Measurements from ENCODE around the gene PIEZO1. TPM values are rescaled to one million over a fixed set of nuclear protein-coding genes. Genes with fewer than 3 reads are reported as not detected.

Gene PIEZO1
- total RNA-seq, 1 experiment from 2014 or later: 71.1 TPM

GRCh38 chr16:88763502-88764053 is 21.4 kb downstream of the PIEZO1 start:
- Histone ChIP-seq H3T11ph (ENCODE audit: low read length) (no peak overlapping the region), H3K56ac (ENCODE audit: insufficient read length, low read depth, low read length) (no peak overlapping the region), H3K4me1 (ENCODE audit: insufficient read depth, low read length) (peaks cover 8% of the 10 kb centered on the region; the same call in 1 of the 2 replicates), H2BK12ac (ENCODE audit: insufficient read length, low read depth, low read length) (peak overlapping the region; percentile 68), H3K14ac (ENCODE audit: insufficient read depth, low read length) (no peak overlapping the region), H3K27ac (ENCODE audit: insufficient read length, low read depth, low read length) (no peak overlapping the region), H2AFZ (ENCODE audit: low read length) (no peak overlapping the region), H3K27me3 (ENCODE audit: insufficient read depth, low read length) (no peaks in the 10 kb centered on the region), H2BK5ac (ENCODE audit: insufficient read length, low read length) (peak overlapping the region; percentile 18), H3K9ac (ENCODE audit: extremely low read depth, insufficient read length, low read length) (no peak overlapping the region), H2AK5ac (ENCODE audit: insufficient read length, low read length) (no peak overlapping the region), H3K23me2 (ENCODE audit: insufficient read length, low read depth, low read length, poor library complexity, severe bottlenecking) (no peaks in the 10 kb centered on the region), H3K4me2 (ENCODE audit: insufficient read depth, insufficient read length, low read length) (peak overlapping the region; percentile 10), H3K4ac (ENCODE audit: low read depth, low read length) (no peak overlapping the region; the same call in 1 of the 2 replicates), H4K91ac (ENCODE audit: insufficient read length, low read depth, low read length) (peak overlapping the region; percentile 60), H3K79me2 (ENCODE audit: insufficient read depth, low read length) (no peaks in the 10 kb centered on the region; the same call in 1 of the 2 replicates), H4K8ac (replicated peaks; ENCODE audit: insufficient read length, low read depth, low read length) (no peak overlapping the region), H3K18ac (ENCODE audit: insufficient read length, low read depth, low read length) (peak overlapping the region; percentile 41), H3K9me3 (ENCODE audit: control insufficient read depth, low read depth, low read length) (no peaks in the 10 kb centered on the region), H2BK20ac (ENCODE audit: low read depth, low read length, poor library complexity, severe bottlenecking) (no peak overlapping the region), H4K5ac (ENCODE audit: insufficient read length, low read depth, low read length) (no peak overlapping the region), H2BK15ac (ENCODE audit: low read depth, low read length) (no peak overlapping the region), H2BK120ac (ENCODE audit: low read depth, low read length, poor library complexity, severe bottlenecking) (no peak overlapping the region), H4K20me1 (ENCODE audit: control insufficient read depth, insufficient read depth, insufficient read length) (no peaks in the 10 kb centered on the region), H3K79me1 (ENCODE audit: insufficient read depth, low read depth, low read length, poor library complexity, severe bottlenecking) (peaks cover 3% of the 10 kb centered on the region), H3K23ac (ENCODE audit: insufficient read length, low read depth, low read length) (no peak overlapping the region)
- peak; percentile 89 for DNase-seq
- H3K4me1 Mint-ChIP-seq: peaks cover 30 to 56% of the 10 kb centered on the region in 2 experiments
- WGBS (ENCODE audit: extremely low coverage, insufficient read length, low lambda C conversion rate): no CpG with 5 or more reads among the region's 14 CpGs
- no peaks in the 10 kb centered on the region for H3K9me3 Mint-ChIP-seq
- H3K36me3 Mint-ChIP-seq (ENCODE audit: insufficient read depth in 1 of 3, low read depth in 3 of 3): no peaks in the 10 kb centered on the region
- H3K4me3 Mint-ChIP-seq: peak overlapping the region in 1 of 2 experiments; percentile 57; a peak in 3 of 5 replicates
- peak overlapping the region; percentile 38 to 96 (median 92); a peak in 6 of 7 replicates for H3K27ac Mint-ChIP-seq
- TF ChIP-seq CTCF (conservative IDR thresholded peaks at IDR 0.05): peak; percentile 44; the same call in 2 of the 3 replicates
- no peaks in the 10 kb centered on the region for H3K27me3 Mint-ChIP-seq (ENCODE audit: low read depth)
